GM12878 (cell line): ENCODE data around the gene ACO1. TPM values are rescaled to one million over a fixed set of nuclear protein-coding genes. Genes with fewer than 3 reads are reported as not detected.

ENCODE experiments used
- CBX5 ChIP-seq: sonication (generic); IDR thresholded peaks from 2 replicates; pipeline ENCODE4 v1.6.1; 2016; ENCODE audit warnings: low read depth, moderate library complexity, mild to moderate bottlenecking, inconsistent platforms
- EP300 ChIP-seq, 2 experiments: fragments of 150-350 bp in 1 of 2; IDR thresholded peaks; 2 replicates each; pipeline ENCODE4 v1.6.1; 2011 to 2012; ENCODE audit warnings: low read depth in 2 of 2, low read length in 2 of 2, borderline replicate concordance in 1 of 2, improper control_type of control experiment in 1 of 2, inconsistent platforms in 1 of 2; ENCODE audit not compliant: control insufficient read depth in 1 of 2
- ETV6 ChIP-seq, 2 experiments: fragments of 450-650 bp in 1 of 2; IDR thresholded peaks in 1 of 2; conservative IDR thresholded peaks in 1 of 2; 2 replicates each; pipeline ENCODE4 v1.6.1; 2014; ENCODE audit warnings: antibody characterized with exemption in 1 of 2, borderline replicate concordance in 1 of 2, low read depth in 1 of 2, mild to moderate bottlenecking in 1 of 2, moderate library complexity in 1 of 2
- FOXK2 ChIP-seq: fragments of 450-650 bp; IDR thresholded peaks from 2 replicates; pipeline ENCODE4 v1.6.1; 2017; ENCODE audit warnings: mild to moderate bottlenecking, moderate library complexity
- NFIC ChIP-seq: IDR thresholded peaks from 2 replicates; pipeline ENCODE4 v1.6.1; 2012; ENCODE audit warnings: low read depth, mild to moderate bottlenecking, inconsistent platforms, low read length, moderate library complexity
- STAT3 ChIP-seq: IDR thresholded peaks from 2 replicates; pipeline ENCODE4 v1.6.1; 2011; ENCODE audit warnings: low read depth, low read length, improper control_type of control experiment
- polyA plus RNA-seq, 11 experiments: library from polyadenylated mRNA; depleted of rRNA in 4 of 11; unstranded in 6 of 11; stranded (reverse) in 5 of 11; fragments of >200 nt; fragmentation: Nextera tagmentation in 4 of 11; fragmentation: Illumina TruSeq in 1 of 11; extraction: Ambion mirVana in 4 of 11; extraction: Trizol in 1 of 11; gene quantifications; 1 replicate in 1 of 11; 2 replicates in 10 of 11; pipeline versions ENCODE4 v1.2.1 to v1.2.3, GENCODE V29; 2011 to 2016; ENCODE audit warnings: inconsistent platforms in 2 of 11, missing spikeins in 2 of 11, low read depth in 1 of 11
- total RNA-seq, 4 experiments: library from RNA; depleted of rRNA in 3 of 4; stranded (reverse); fragments of >200 nt in 3 of 4; fragmentation: Illumina TruSeq in 1 of 4; extraction: Trizol in 1 of 4; gene quantifications; 2 replicates each; pipeline versions ENCODE4 v1.2.1 to v1.2.3, GENCODE V29; 2013 to 2021
- TF ChIP-seq, protein P1 (sequence below): fragments of 450-650 bp; conservative IDR thresholded peaks from 2 replicates; pipeline ENCODE4 v1.6.1; 2017; ENCODE audit warnings: mild to moderate bottlenecking, moderate library complexity
- TF ChIP-seq, protein P2 (sequence below): fragments of 450-650 bp; IDR thresholded peaks from 2 replicates; pipeline ENCODE4 v1.6.1; 2016; ENCODE audit warnings: mild to moderate bottlenecking
- TF ChIP-seq, protein P3 (sequence below): fragments of 450-650 bp; IDR thresholded peaks from 2 replicates; pipeline ENCODE4 v1.6.1; 2017; ENCODE audit warnings: low read depth, mild to moderate bottlenecking, moderate library complexity

Gene ACO1
- total and polyA plus RNA-seq, 10 of the 15 experiments (the other 5 are each of a cell fraction or from before 2014, with no cell fraction given) = 0.21 to 6.5 (median 3.3) TPM

DNA sequence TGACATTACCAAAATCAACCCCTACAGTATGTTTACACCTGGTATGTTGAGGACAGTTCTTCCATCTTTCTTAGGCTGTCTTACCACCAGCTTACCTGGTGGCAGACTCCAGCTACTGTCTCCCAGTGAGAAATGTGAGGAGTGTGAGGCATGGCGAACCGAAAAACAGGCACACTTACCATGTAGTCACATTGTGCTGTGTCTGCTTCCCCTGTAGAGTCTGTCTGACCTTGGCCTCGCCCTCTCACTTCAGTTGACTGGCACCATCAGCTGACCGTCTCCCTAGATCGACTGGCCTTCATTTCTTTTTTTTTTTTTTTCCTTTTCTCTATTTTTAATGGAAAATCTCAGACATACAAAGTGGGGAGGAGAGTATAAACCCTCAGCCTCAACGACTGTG is 4.9 kb downstream of the ACO1 start (continued):
- TF ChIP-seq, protein P1, sequence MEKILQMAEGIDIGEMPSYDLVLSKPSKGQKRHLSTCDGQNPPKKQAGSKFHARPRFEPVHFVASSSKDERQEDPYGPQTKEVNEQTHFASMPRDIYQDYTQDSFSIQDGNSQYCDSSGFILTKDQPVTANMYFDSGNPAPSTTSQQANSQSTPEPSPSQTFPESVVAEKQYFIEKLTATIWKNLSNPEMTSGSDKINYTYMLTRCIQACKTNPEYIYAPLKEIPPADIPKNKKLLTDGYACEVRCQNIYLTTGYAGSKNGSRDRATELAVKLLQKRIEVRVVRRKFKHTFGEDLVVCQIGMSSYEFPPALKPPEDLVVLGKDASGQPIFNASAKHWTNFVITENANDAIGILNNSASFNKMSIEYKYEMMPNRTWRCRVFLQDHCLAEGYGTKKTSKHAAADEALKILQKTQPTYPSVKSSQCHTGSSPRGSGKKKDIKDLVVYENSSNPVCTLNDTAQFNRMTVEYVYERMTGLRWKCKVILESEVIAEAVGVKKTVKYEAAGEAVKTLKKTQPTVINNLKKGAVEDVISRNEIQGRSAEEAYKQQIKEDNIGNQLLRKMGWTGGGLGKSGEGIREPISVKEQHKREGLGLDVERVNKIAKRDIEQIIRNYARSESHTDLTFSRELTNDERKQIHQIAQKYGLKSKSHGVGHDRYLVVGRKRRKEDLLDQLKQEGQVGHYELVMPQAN = no peak
- TF ChIP-seq NFIC = no peak
- no peak for TF ChIP-seq FOXK2
- no peak for TF ChIP-seq ETV6 (conservative IDR thresholded peaks at IDR 0.05 in 1 of 2, IDR thresholded peaks at IDR 0.05 in 1 of 2; ENCODE audit: borderline replicate concordance in 1 of 2, low read depth in 1 of 2)
- TF ChIP-seq EP300 (IDR thresholded peaks at IDR 0.05; ENCODE audit: borderline replicate concordance in 1 of 2, control insufficient read depth in 1 of 2, low read depth in 2 of 2, low read length in 2 of 2) = no peak
- no peak for TF ChIP-seq STAT3
- TF ChIP-seq CBX5 = no peak
- TF ChIP-seq, protein P2, sequence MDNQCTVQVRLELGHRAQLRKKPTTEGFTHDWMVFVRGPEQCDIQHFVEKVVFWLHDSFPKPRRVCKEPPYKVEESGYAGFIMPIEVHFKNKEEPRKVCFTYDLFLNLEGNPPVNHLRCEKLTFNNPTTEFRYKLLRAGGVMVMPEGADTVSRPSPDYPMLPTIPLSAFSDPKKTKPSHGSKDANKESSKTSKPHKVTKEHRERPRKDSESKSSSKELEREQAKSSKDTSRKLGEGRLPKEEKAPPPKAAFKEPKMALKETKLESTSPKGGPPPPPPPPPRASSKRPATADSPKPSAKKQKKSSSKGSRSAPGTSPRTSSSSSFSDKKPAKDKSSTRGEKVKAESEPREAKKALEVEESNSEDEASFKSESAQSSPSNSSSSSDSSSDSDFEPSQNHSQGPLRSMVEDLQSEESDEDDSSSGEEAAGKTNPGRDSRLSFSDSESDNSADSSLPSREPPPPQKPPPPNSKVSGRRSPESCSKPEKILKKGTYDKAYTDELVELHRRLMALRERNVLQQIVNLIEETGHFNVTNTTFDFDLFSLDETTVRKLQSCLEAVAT = no peak
- TF ChIP-seq, protein P3, sequence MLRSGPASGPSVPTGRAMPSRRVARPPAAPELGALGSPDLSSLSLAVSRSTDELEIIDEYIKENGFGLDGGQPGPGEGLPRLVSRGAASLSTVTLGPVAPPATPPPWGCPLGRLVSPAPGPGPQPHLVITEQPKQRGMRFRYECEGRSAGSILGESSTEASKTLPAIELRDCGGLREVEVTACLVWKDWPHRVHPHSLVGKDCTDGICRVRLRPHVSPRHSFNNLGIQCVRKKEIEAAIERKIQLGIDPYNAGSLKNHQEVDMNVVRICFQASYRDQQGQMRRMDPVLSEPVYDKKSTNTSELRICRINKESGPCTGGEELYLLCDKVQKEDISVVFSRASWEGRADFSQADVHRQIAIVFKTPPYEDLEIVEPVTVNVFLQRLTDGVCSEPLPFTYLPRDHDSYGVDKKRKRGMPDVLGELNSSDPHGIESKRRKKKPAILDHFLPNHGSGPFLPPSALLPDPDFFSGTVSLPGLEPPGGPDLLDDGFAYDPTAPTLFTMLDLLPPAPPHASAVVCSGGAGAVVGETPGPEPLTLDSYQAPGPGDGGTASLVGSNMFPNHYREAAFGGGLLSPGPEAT = no peak
